ENCODE results near the gene NBEA. TPM values are rescaled to one million over a fixed set of nuclear protein-coding genes. Genes with fewer than 3 reads are reported as not detected.
A peak's percentile ranks its signal among the peaks of the same experiment; 100 is the strongest.
"Not testable (repeated sequence)": the region's sequence is repeated elsewhere in the genome, so short reads cannot be mapped to it uniquely, and the experiment has no call there.

NBEA gene
- total RNA-seq, 2 donors from 2014 or later: 12.2 to 20.8 TPM

GRCh38 chr13:35025314-35025713 lies 83.2 kb downstream of the NBEA start:
- DNase-seq: no peak
- ATAC-seq: no peak
- intact Hi-C loops (cut with DNase I): no loop called here

GRCh38 chr13:35028338-35028867 lies 86.3 kb downstream of the NBEA start:
- intact Hi-C loops (cut with DNase I): no loop called here
- DNase-seq (no peak), ATAC-seq (no peak)

GRCh38 chr13:35039012-35039411 lies 96.9 kb downstream of the NBEA start:
- intact Hi-C loops (cut with DNase I): no loop called here
- DNase-seq: no peak
- ATAC-seq: no peak

- no peak for ATAC-seq
- no peak for DNase-seq
- intact Hi-C loops (cut with DNase I): no loop called here
These were observed 104.5 kb downstream of the NBEA start for GRCh38 chr13:35046587-35046986.

GRCh38 chr13:35055705-35056104 lies 113.6 kb downstream of the NBEA start:
- ATAC-seq: no peak
- intact Hi-C loops (cut with DNase I): no loop called here
- DNase-seq: no peak

- ATAC-seq (no peak), DNase-seq (no peak)
- intact Hi-C loops (cut with DNase I): no loop called here
These were observed 115.8 kb downstream of the NBEA start for GRCh38 chr13:35057858-35058257.

GRCh38 chr13:35058585-35058984 lies 116.5 kb downstream of the NBEA start:
- ATAC-seq; DNase-seq; intact Hi-C loops (cut with DNase I): not testable (repeated sequence)

GRCh38 chr13:35086667-35087066 lies 144.6 kb downstream of the NBEA start:
- no peak for ATAC-seq
- no peak for DNase-seq
- intact Hi-C loops (cut with DNase I): no loop called here

- intact Hi-C loops (cut with DNase I): no loop called here
- no peak for DNase-seq
- ATAC-seq: no peak
These were observed 150.2 kb downstream of the NBEA start for GRCh38 chr13:35092251-35092650.

- intact Hi-C loops (cut with DNase I): no loop called here
- no peak for DNase-seq
- ATAC-seq: no peak
These were observed 150.7 kb downstream of the NBEA start for GRCh38 chr13:35092751-35093150.

- DNase-seq (no peak), ATAC-seq (no peak)
- intact Hi-C loops (cut with DNase I): no loop called here
These were observed 151.3 kb downstream of the NBEA start for GRCh38 chr13:35093356-35093755.

- DNase-seq; intact Hi-C loops (cut with DNase I); ATAC-seq: not testable (repeated sequence)
These were observed 164.7 kb downstream of the NBEA start for GRCh38 chr13:35106771-35107170.

GRCh38 chr13:35107535-35107934 lies 165.5 kb downstream of the NBEA start:
- intact Hi-C loops (cut with DNase I): no loop called here
- ATAC-seq (no peak), DNase-seq (no peak)

GRCh38 chr13:35113612-35114011 lies 171.5 kb downstream of the NBEA start:
- DNase-seq; ATAC-seq; intact Hi-C loops (cut with DNase I): not testable (repeated sequence)

GRCh38 chr13:35127466-35127865 lies 185.4 kb downstream of the NBEA start:
- no peak for DNase-seq
- ATAC-seq: no peak
- intact Hi-C loops (cut with DNase I): no loop called here

GRCh38 chr13:35129500-35129899 lies 187.4 kb downstream of the NBEA start:
- DNase-seq (no peak), ATAC-seq (no peak)
- intact Hi-C loops (cut with DNase I): no loop called here

GRCh38 chr13:35131471-35131870 lies 189.4 kb downstream of the NBEA start:
- ATAC-seq (no peak), DNase-seq (no peak)
- intact Hi-C loops (cut with DNase I): no loop called here

- DNase-seq (no peak), ATAC-seq (no peak)
- intact Hi-C loops (cut with DNase I): no loop called here
These were observed 194.5 kb downstream of the NBEA start for GRCh38 chr13:35136585-35136984.

GRCh38 chr13:35139591-35139990 lies 197.5 kb downstream of the NBEA start:
- DNase-seq: no peak
- ATAC-seq: peak in 1 of 2 donors; percentile 38
- intact Hi-C loops (cut with DNase I): no loop called here

- intact Hi-C loops (cut with DNase I): loop anchor here in 1 of 2 donors (10.0 kb wide), 1 partner anchor 1056 kb away; no protein-coding TSS in a partner anchor
- ATAC-seq: no peak
- no peak for DNase-seq
These were observed 198.3 kb downstream of the NBEA start for GRCh38 chr13:35140321-35140720.

- no peak for ATAC-seq
- intact Hi-C loops (cut with DNase I): loop anchor here in 1 of 2 donors (10.0 kb wide), 1 partner anchor 1056 kb away; no protein-coding TSS in a partner anchor
These were observed 198.8 kb downstream of the NBEA start for GRCh38 chr13:35140831-35141230.

GRCh38 chr13:35143123-35143522 lies 201.1 kb downstream of the NBEA start:
- ATAC-seq: no peak
- no peak for DNase-seq
- intact Hi-C loops (cut with DNase I): loop anchor here in 1 of 2 donors (10.0 kb wide), 1 partner anchor 1058 kb away; no protein-coding TSS in a partner anchor

More at GRCh38 chr13:35140831-35141230, 198.8 kb downstream of the NBEA start:
- DNase-seq: no peak

Data from left cardiac atrium (tissue), 4 donors.